Neural progenitor cell (in vitro differentiated cells): ENCODE measurements around the gene TM9SF4. TPM values are rescaled to one million over a fixed set of nuclear protein-coding genes. Genes with fewer than 3 reads are reported as not detected.

ENCODE experiments used
- DNase-seq: peaks from one replicate; pipeline ENCODE4 v3.0.0-alpha.2; 2016; ENCODE audit warnings: low spot score
- H2AFZ ChIP-seq: fragments of 200-600 bp; sonication (generic); replicated peaks from 2 replicates; pipeline ENCODE4 v1.6.1; 2016; ENCODE audit warnings: antibody characterized with exemption
- H3F3A ChIP-seq: fragments of 200-600 bp; sonication (generic); 2 replicates; pipeline ENCODE4 v1.6.1; 2016; ENCODE audit warnings: antibody characterized with exemption, low read depth
- H3K27ac ChIP-seq: fragments of 200-600 bp; sonication (generic); 2 replicates; pipeline ENCODE4 v1.5.1; 2016; ENCODE audit warnings: mild to moderate bottlenecking
- H3K27me3 ChIP-seq: fragments of 200-600 bp; sonication (generic); 2 replicates; pipeline ENCODE4 v1.6.1; 2016; ENCODE audit warnings: mild to moderate bottlenecking, moderate library complexity
- H3K36me3 ChIP-seq: fragments of 200-600 bp; sonication (generic); 2 replicates; pipeline ENCODE4 v1.5.1; 2016
- H3K4me1 ChIP-seq: fragments of 200-600 bp; sonication (generic); 2 replicates; pipeline ENCODE4 v1.6.1; 2016; ENCODE audit warnings: mixed run types
- H3K4me2 ChIP-seq: fragments of 200-600 bp; sonication (generic); 2 replicates; pipeline ENCODE4 v1.6.1; 2016
- H3K4me3 ChIP-seq: fragments of 200-600 bp; sonication (generic); 2 replicates; pipeline ENCODE4 v1.5.1; 2016
- H3K79me2 ChIP-seq: fragments of 200-600 bp; sonication (generic); 2 replicates; pipeline ENCODE4 v1.6.1; 2016; ENCODE audit warnings: low read depth
- H3K9ac ChIP-seq: fragments of 200-600 bp; sonication (generic); 2 replicates; pipeline ENCODE4 v1.6.1; 2016
- H3K9me3 ChIP-seq: fragments of 200-600 bp; sonication (generic); 2 replicates; pipeline ENCODE4 v1.5.1; 2016; ENCODE audit warnings: low read depth
- H4K20me1 ChIP-seq: fragments of 200-600 bp; sonication (generic); 2 replicates; pipeline ENCODE4 v1.6.1; 2016; ENCODE audit warnings: low read depth
- H3K27ac Mint-ChIP-seq: 3 replicates; pipeline ENCODE4 v1.8.0; 2021; ENCODE audit warnings: mixed read lengths
- H3K27me3 Mint-ChIP-seq: 2 replicates; pipeline ENCODE4 v1.8.0; 2022; ENCODE audit warnings: low read depth, mild to moderate bottlenecking, inconsistent platforms, moderate library complexity, mixed read lengths; ENCODE audit not compliant: insufficient read depth
- H3K36me3 Mint-ChIP-seq: 3 replicates; pipeline ENCODE4 v1.8.0; 2021; ENCODE audit warnings: mixed read lengths
- H3K4me1 Mint-ChIP-seq: 3 replicates; pipeline ENCODE4 v1.8.0; 2021; ENCODE audit warnings: mixed read lengths
- H3K4me3 Mint-ChIP-seq: 3 replicates; pipeline ENCODE4 v1.8.0; 2021; ENCODE audit warnings: mild to moderate bottlenecking, moderate library complexity, mixed read lengths
- H3K9me3 Mint-ChIP-seq: 3 replicates; pipeline ENCODE4 v1.8.0; 2020; ENCODE audit warnings: mixed read lengths
- CTCF ChIP-seq: fragments of 200-600 bp; sonication (generic); IDR thresholded peaks from 2 replicates; pipeline ENCODE4 v1.5.1; 2017; ENCODE audit warnings: antibody characterized with exemption, mild to moderate bottlenecking
- EZH2 ChIP-seq: fragments of 200-600 bp; sonication (generic); IDR thresholded peaks from 2 replicates; pipeline ENCODE4 v1.6.1; 2017; ENCODE audit warnings: antibody characterized with exemption, mild to moderate bottlenecking, moderate library complexity
- EZH2phosphoT487 ChIP-seq: fragments of 200-600 bp; sonication (generic); IDR thresholded peaks from 2 replicates; pipeline ENCODE4 v1.6.1; 2017; ENCODE audit warnings: antibody characterized with exemption
- total RNA-seq: library from RNA; depleted of rRNA; stranded (reverse); fragments of >200 nt; gene quantifications from 2 replicates; pipeline ENCODE4 v1.2.3, GENCODE V29; 2015; ENCODE audit warnings: low replicate concordance

The TM9SF4 gene
- total RNA-seq, 1 donor from 2014 or later = 27.9 TPM

- Histone ChIP-seq H3K79me2 (peaks cover 69% of the 10 kb centered on the region), H3K9me3 (no peaks in the 10 kb centered on the region), H3K4me2 (no peak overlapping the region), H2AFZ (no peak overlapping the region), H3K27ac (no peak overlapping the region), H3K4me1 (peaks cover 11% of the 10 kb centered on the region), H3K9ac (no peak overlapping the region), H3K4me3 (no peak overlapping the region), H3F3A (peaks cover 16% of the 10 kb centered on the region), H4K20me1 (peaks cover 20% of the 10 kb centered on the region), H3K36me3 (peaks cover 3% of the 10 kb centered on the region), H3K27me3 (no peaks in the 10 kb centered on the region)
- Mint-ChIP-seq H3K27ac (no peak overlapping the region), H3K27me3 (peaks cover 4% of the 10 kb centered on the region), H3K4me1 (peaks cover 7% of the 10 kb centered on the region), H3K9me3 (peaks cover 12% of the 10 kb centered on the region), H3K36me3 (peaks cover 12% of the 10 kb centered on the region), H3K4me3 (no peak overlapping the region)
- no peak for DNase-seq
- TF ChIP-seq EZH2 (no peak), EZH2phosphoT487 (no peak), CTCF (no peak)
Measured at GRCh38 chr20:32125506-32125905, 16.0 kb downstream of the TM9SF4 start.

GRCh38 chr20:32126919-32127318 lies 17.4 kb downstream of the TM9SF4 start:
- no peak overlapping the region for H2AFZ ChIP-seq
- H4K20me1 ChIP-seq = peaks cover 34% of the 10 kb centered on the region
- H3K9me3 ChIP-seq = no peaks in the 10 kb centered on the region
- Mint-ChIP-seq H3K36me3 (peaks cover 12% of the 10 kb centered on the region), H3K4me1 (peaks cover 7% of the 10 kb centered on the region), H3K27ac (no peak overlapping the region), H3K4me3 (no peak overlapping the region), H3K9me3 (peaks cover 10% of the 10 kb centered on the region), H3K27me3 (peaks cover 4% of the 10 kb centered on the region)
- no peak overlapping the region for H3K27ac ChIP-seq
- peak overlapping the region; percentile 26 for H3K4me2 ChIP-seq
- H3K4me3 ChIP-seq = no peak overlapping the region
- peaks cover 11% of the 10 kb centered on the region for H3K4me1 ChIP-seq
- H3K79me2 ChIP-seq = peaks cover 79% of the 10 kb centered on the region
- peaks cover 10% of the 10 kb centered on the region for H3F3A ChIP-seq
- H3K27me3 ChIP-seq = no peaks in the 10 kb centered on the region
- peaks cover 3% of the 10 kb centered on the region for H3K36me3 ChIP-seq
- TF ChIP-seq CTCF (no peak), EZH2 (no peak), EZH2phosphoT487 (no peak)
- H3K9ac ChIP-seq = no peak overlapping the region
- no peak for DNase-seq

- Histone ChIP-seq H3K9ac (no peak overlapping the region), H3K27ac (peak overlapping the region; percentile 42), H3K36me3 (peaks cover 3% of the 10 kb centered on the region), H2AFZ (no peak overlapping the region), H3K4me1 (peaks cover 11% of the 10 kb centered on the region), H4K20me1 (peaks cover 36% of the 10 kb centered on the region), H3K9me3 (no peaks in the 10 kb centered on the region), H3F3A (peaks cover 10% of the 10 kb centered on the region), H3K27me3 (no peaks in the 10 kb centered on the region), H3K4me2 (peak overlapping the region; percentile 26), H3K79me2 (peaks cover 83% of the 10 kb centered on the region), H3K4me3 (no peak overlapping the region)
- Mint-ChIP-seq H3K27me3 (peaks cover 4% of the 10 kb centered on the region), H3K36me3 (peaks cover 12% of the 10 kb centered on the region), H3K27ac (no peak overlapping the region), H3K4me3 (no peak overlapping the region), H3K9me3 (peaks cover 10% of the 10 kb centered on the region), H3K4me1 (peaks cover 7% of the 10 kb centered on the region)
- DNase-seq = no peak
- TF ChIP-seq EZH2 (no peak), CTCF (no peak), EZH2phosphoT487 (no peak)
Measured at GRCh38 chr20:32127347-32127746, 17.8 kb downstream of the TM9SF4 start.
